GM12878 (cell line): ENCODE measurements around the gene NEURL3. TPM values are rescaled to one million over a fixed set of nuclear protein-coding genes. Genes with fewer than 3 reads are reported as not detected.

ENCODE experiments used
- ATAC-seq: fragments of 200-7000 bp; cut with Tn5 transposase; 3 replicates; pipeline ENCODE4 v1.9.1; 2020; ENCODE audit warnings: mild to moderate bottlenecking, moderate library complexity
- BruUV-seq: library from RNA; stranded (reverse); fragments of 400-500 nt; replicated peaks from 2 replicates; lab custom pipeline; 2021; lab: Mats Ljungman, UMichigan
- CTCF ChIA-PET: fragments of 300-600 bp; sonication (Branson Sonifier 250); formaldehyde crosslinking; extraction: SDS; loops from one replicate; lab custom pipeline; 2021; ENCODE audit warnings: inconsistent platforms; lab: Yijun Ruan, JAX
- POLR2A ChIA-PET: fragments of 350-600 bp; formaldehyde crosslinking; extraction: SDS; loops from one replicate; lab custom pipeline; 2021; ENCODE audit warnings: inconsistent platforms; lab: Charles Lee
- RAD21 ChIA-PET: fragments of 300-600 bp; sonication (Branson Sonifier 250); formaldehyde crosslinking; loops from one replicate; lab custom pipeline; 2023; ENCODE audit warnings: antibody characterized with exemption; ENCODE audit not compliant: unreplicated experiment; lab: Charles Lee
- SMC1A ChIA-PET: fragments of 300-600 bp; sonication (Branson Sonifier 250); formaldehyde crosslinking; loops from one replicate; lab custom pipeline; 2023; ENCODE audit not compliant: unreplicated experiment, uncharacterized antibody; lab: Charles Lee
- DNase-seq: peaks from one replicate; pipeline ENCODE4 v3.0.0-alpha.2; 2011; ENCODE audit warnings: low read depth, low spot score
- FAIRE-seq: peaks from 3 replicates; lab custom pipeline; 2011; peaks lifted over from hg19 to GRCh38; lab: Jason Lieb, UNC
- H2AFZ ChIP-seq: 2 replicates; pipeline ENCODE4 v1.6.0; 2011; ENCODE audit warnings: low read depth, low read length, control low read depth; ENCODE audit not compliant: control insufficient read depth
- H3K27ac ChIP-seq: 2 replicates; pipeline ENCODE4 v1.5.1; 2011; ENCODE audit warnings: control low read depth; ENCODE audit not compliant: control insufficient read depth, insufficient read depth
- H3K27me3 ChIP-seq, 2 experiments: replicated peaks in 1 of 2; 2 replicates each; pipeline versions ENCODE4 v1.6.0 to v1.6.1; 2011; ENCODE audit warnings: low read length in 1 of 2; ENCODE audit not compliant: control insufficient read depth in 2 of 2, insufficient read depth in 2 of 2
- H3K36me3 ChIP-seq, 2 experiments: 2 replicates each; pipeline ENCODE4 v1.5.1; 2011; ENCODE audit warnings: low read length in 1 of 2; ENCODE audit not compliant: control insufficient read depth in 2 of 2, insufficient read depth in 2 of 2
- H3K4me1 ChIP-seq: 2 replicates; pipeline ENCODE4 v1.6.1; 2011; ENCODE audit warnings: mild to moderate bottlenecking, low read length, moderate library complexity, mixed read lengths; ENCODE audit not compliant: control insufficient read depth, insufficient read depth
- H3K4me2 ChIP-seq: 2 replicates; pipeline ENCODE4 v1.6.0; 2011; ENCODE audit warnings: control low read depth; ENCODE audit not compliant: control insufficient read depth, insufficient read depth
- H3K4me3 ChIP-seq: fragments of 200-600 bp; sonication (generic); 2 replicates; pipeline ENCODE4 v1.5.1; 2016
- H3K79me2 ChIP-seq: 2 replicates; pipeline ENCODE4 v1.6.0; 2011; ENCODE audit warnings: low read length; ENCODE audit not compliant: control insufficient read depth, insufficient read depth
- H3K9ac ChIP-seq: 2 replicates; pipeline ENCODE4 v1.8.0; 2011; ENCODE audit warnings: low read length, control low read depth, mixed read lengths; ENCODE audit not compliant: control insufficient read depth, insufficient read depth
- H3K9me3 ChIP-seq: replicated peaks from 3 replicates; pipeline ENCODE4 v1.5.1; 2011; ENCODE audit warnings: mild to moderate bottlenecking, low read length; ENCODE audit not compliant: control insufficient read depth, insufficient read depth
- H4K20me1 ChIP-seq: 2 replicates; pipeline ENCODE4 v1.6.0; 2011; ENCODE audit not compliant: control insufficient read depth, insufficient read depth
- CHD2 ChIP-seq: IDR thresholded peaks from 2 replicates; pipeline ENCODE4 v1.6.1; 2011; ENCODE audit warnings: low read depth, low read length, improper control_type of control experiment, borderline replicate concordance
- JUNB ChIP-seq: IDR thresholded peaks from 2 replicates; pipeline ENCODE4 v1.6.1; 2016; ENCODE audit warnings: antibody characterized with exemption, mild to moderate bottlenecking
- NFYB ChIP-seq: IDR thresholded peaks from 2 replicates; pipeline ENCODE4 v1.6.1; 2011; ENCODE audit warnings: low read depth, mild to moderate bottlenecking, low read length, improper control_type of control experiment, moderate library complexity; ENCODE audit not compliant: insufficient read depth
- PAX8 ChIP-seq: fragments of 450-650 bp; IDR thresholded peaks from 2 replicates; pipeline ENCODE4 v1.6.1; 2017; ENCODE audit warnings: mild to moderate bottlenecking, moderate library complexity
- PRDM15 ChIP-seq: fragments of 450-650 bp; formaldehyde crosslinking; IDR thresholded peaks from 2 replicates; pipeline ENCODE4 v1.4.0; 2020; ENCODE audit warnings: mild to moderate bottlenecking, moderate library complexity
- RFX5 ChIP-seq: IDR thresholded peaks from 2 replicates; pipeline ENCODE4 v1.6.1; 2011; ENCODE audit warnings: low read depth, low read length, improper control_type of control experiment
- TCF7 ChIP-seq: IDR thresholded peaks from 2 replicates; pipeline ENCODE4 v1.6.1; 2014; ENCODE audit warnings: antibody characterized with exemption, borderline replicate concordance
- YY1 ChIP-seq: IDR thresholded peaks from 2 replicates; pipeline ENCODE4 v1.6.1; 2011; ENCODE audit warnings: low read depth, mild to moderate bottlenecking, low read length
- WGBS: methylation state at CpG from one replicate; pipeline ENCODE4 v1.1.6; 2016; ENCODE audit warnings: low lambda C conversion rate; ENCODE audit not compliant: insufficient replicate concordance, insufficient coverage; ENCODE audit errors: missing lambda C conversion rate; 5-methylcytosine and 5-hydroxymethylcytosine counted together
- in situ Hi-C: fragments of 300-500 bp; cut with MboI; formaldehyde crosslinking; loops from 9 replicates; pipeline ENCODE4 v1.14.3; 2018; ENCODE audit warnings: mixed read lengths
- intact Hi-C: fragments of 100-400 bp; cut with micrococcal nuclease; formaldehyde crosslinking; loops from one replicate; pipeline ENCODE4 v1.14.2; 2022; ENCODE audit not compliant: unreplicated experiment
- polyA plus RNA-seq, 11 experiments: library from polyadenylated mRNA; depleted of rRNA in 4 of 11; unstranded in 6 of 11; stranded (reverse) in 5 of 11; fragments of >200 nt; fragmentation: Nextera tagmentation in 4 of 11; fragmentation: Illumina TruSeq in 1 of 11; extraction: Ambion mirVana in 4 of 11; extraction: Trizol in 1 of 11; gene quantifications; 1 replicate in 1 of 11; 2 replicates in 10 of 11; pipeline versions ENCODE4 v1.2.1 to v1.2.3, GENCODE V29; 2011 to 2016; ENCODE audit warnings: inconsistent platforms in 2 of 11, missing spikeins in 2 of 11, low read depth in 1 of 11
- total RNA-seq, 4 experiments: library from RNA; depleted of rRNA in 3 of 4; stranded (reverse); fragments of >200 nt in 3 of 4; fragmentation: Illumina TruSeq in 1 of 4; extraction: Trizol in 1 of 4; gene quantifications; 2 replicates each; pipeline versions ENCODE4 v1.2.1 to v1.2.3, GENCODE V29; 2013 to 2021

The NEURL3 gene
- total and polyA plus RNA-seq, 10 of the 15 experiments (the other 5 are each of a cell fraction or from before 2014, with no cell fraction given) = 0.03 to 6.3 (median 0.47) TPM

GRCh38 chr2:96535331-96535730 is 30.2 kb upstream of the NEURL3 start (continued):
- TF ChIP-seq PRDM15 (CRISPR knock-in tag) (no peak), TCF7 (no peak), YY1 (no peak)

- ChIA-PET POLR2A (interaction anchor here (1.0 to 1.3 kb wide), 2 partner anchors 9 to 24 kb away, joined by 3 read pairs; no protein-coding TSS in a partner anchor), SMC1A (interaction anchor here (1.3 to 6.2 kb wide), 4 partner anchors 7 to 125 kb away, joined by 6 to 48 read pairs (median 15); no protein-coding TSS in a partner anchor), CTCF (interaction anchor here (0.8 to 7.0 kb wide), 5 partner anchors 16 to 542 kb away, joined by 3 to 51 read pairs (median 4); no protein-coding TSS in a partner anchor), RAD21 (interaction anchor here (0.8 to 1.4 kb wide), 2 partner anchors 19 to 323 kb away, joined by 3 to 6 read pairs; partner anchors contain the start of gene ANKRD39)
- ATAC-seq (no peak), DNase-seq (no peak), FAIRE-seq (no peak)
- H3K4me2 ChIP-seq = no peak overlapping the region
- H3K27ac ChIP-seq = no peak overlapping the region
- peaks cover 6% of the 10 kb centered on the region for H4K20me1 ChIP-seq
- no peak overlapping the region for H2AFZ ChIP-seq
- H3K27me3 ChIP-seq = no peaks in the 10 kb centered on the region
- intact Hi-C loops (loop anchor here (5.0 to 10.0 kb wide), 3 partner anchors 197 to 430 kb away; partner anchors contain the start of genes CNNM4 and NCAPH), in situ Hi-C loops (no loop called here)
- peaks cover 41% of the 10 kb centered on the region for H3K79me2 ChIP-seq
- TF ChIP-seq JUNB (no peak), CHD2 (no peak), RFX5 (no peak), PAX8 (no peak), NFYB (no peak)
- H3K9me3 ChIP-seq = no peaks in the 10 kb centered on the region
- H3K4me3 ChIP-seq = no peak overlapping the region
- peaks cover 60% of the 10 kb centered on the region for H3K4me1 ChIP-seq
- BruUV-seq = no TSS peak
- WGBS = 78% methylated on average over 5 of the region's 5 CpGs
- peaks cover 1 to 5% of the 10 kb centered on the region in 2 experiments; a peak in 2 of 4 replicates for H3K36me3 ChIP-seq
- H3K9ac ChIP-seq = no peak overlapping the region
These were observed 29.6 kb upstream of the NEURL3 start for GRCh38 chr2:96534701-96535181.
